PC-3 (cell line): ENCODE results near the gene ANKRD37. TPM values are rescaled to one million over a fixed set of nuclear protein-coding genes. Genes with fewer than 3 reads are reported as not detected.

ENCODE experiments used
- ATAC-seq: fragments of 200-7000 bp; cut with Tn5 transposase; 2 replicates; pipeline ENCODE4 v1.9.1; 2020; ENCODE audit warnings: mild to moderate bottlenecking, moderate library complexity
- BruUV-seq: library from RNA; stranded (reverse); fragments of 400-500 nt; replicated peaks from 2 replicates; lab custom pipeline; 2021; lab: Mats Ljungman, UMichigan
- CTCF ChIA-PET: fragments of 300-600 bp; sonication (Branson Sonifier 250); formaldehyde crosslinking; loops from one replicate; lab custom pipeline; 2022; ENCODE audit warnings: antibody characterized with exemption; lab: Charles Lee
- POLR2A ChIA-PET: fragments of 300-600 bp; sonication (Branson Sonifier 250); formaldehyde crosslinking; loops from one replicate; lab custom pipeline; 2022; ENCODE audit warnings: antibody characterized with exemption; ENCODE audit not compliant: unreplicated experiment; lab: Charles Lee
- DNase-seq: peaks from one replicate; pipeline ENCODE4 v3.0.0-alpha.2; 2015
- H2AFZ ChIP-seq: fragments of 300-600 bp; sonication (generic); 2 replicates; pipeline ENCODE4 v1.6.0; 2016; ENCODE audit warnings: antibody characterized with exemption, low read length
- H3F3A ChIP-seq: fragments of 300-600 bp; sonication (generic); one replicate; pipeline ENCODE4 v1.6.0; 2017; ENCODE audit warnings: antibody characterized with exemption, low read length, control low read depth, mild to moderate bottlenecking; ENCODE audit not compliant: unreplicated experiment
- H3K27ac ChIP-seq: fragments of 300-600 bp; sonication (generic); 2 replicates; pipeline ENCODE4 v1.5.1; 2016; ENCODE audit warnings: mild to moderate bottlenecking, low read length
- H3K27me3 ChIP-seq: fragments of 300-600 bp; sonication (generic); 2 replicates; pipeline ENCODE4 v1.6.1; 2016; ENCODE audit warnings: low read length, mixed read lengths
- H3K36me3 ChIP-seq: fragments of 300-600 bp; sonication (generic); 2 replicates; pipeline ENCODE4 v1.6.1; 2016; ENCODE audit warnings: low read depth, mixed run types, low read length, mixed read lengths
- H3K4me1 ChIP-seq: fragments of 300-600 bp; sonication (generic); 2 replicates; pipeline ENCODE4 v1.5.1; 2016; ENCODE audit warnings: low read length; ENCODE audit not compliant: insufficient read depth
- H3K4me2 ChIP-seq: fragments of 300-600 bp; sonication (generic); 2 replicates; pipeline ENCODE4 v1.6.0; 2016; ENCODE audit warnings: low read length
- H3K4me3 ChIP-seq: fragments of 300-600 bp; sonication (generic); 2 replicates; pipeline ENCODE4 v1.5.1; 2016; ENCODE audit warnings: mild to moderate bottlenecking, low read length, mixed read lengths
- H3K79me2 ChIP-seq: fragments of 300-600 bp; sonication (generic); 2 replicates; pipeline ENCODE4 v1.6.1; 2017; ENCODE audit warnings: low read length, mixed read lengths
- H3K9ac ChIP-seq: fragments of 300-600 bp; sonication (generic); 2 replicates; pipeline ENCODE4 v1.6.0; 2016; ENCODE audit warnings: mild to moderate bottlenecking, low read length
- H3K9me2 ChIP-seq: fragments of 300-600 bp; sonication (generic); replicated peaks from 2 replicates; pipeline ENCODE4 v1.6.1; 2016; ENCODE audit warnings: mixed run types, low read length, mixed read lengths
- H3K9me3 ChIP-seq: fragments of 300-600 bp; sonication (generic); 2 replicates; pipeline ENCODE4 v1.6.1; 2016; ENCODE audit warnings: low read length, mixed read lengths
- H4K20me1 ChIP-seq: fragments of 300-600 bp; sonication (generic); 2 replicates; pipeline ENCODE4 v1.6.1; 2016; ENCODE audit warnings: low read length, mixed read lengths
- EZH2 ChIP-seq: fragments of 300-600 bp; sonication (generic); IDR thresholded peaks from one replicate; pipeline ENCODE4 v1.6.1; 2017; ENCODE audit warnings: antibody characterized with exemption, mild to moderate bottlenecking, low read length; ENCODE audit not compliant: unreplicated experiment
- EZH2phosphoT487 ChIP-seq: fragments of 300-600 bp; sonication (generic); IDR thresholded peaks from 2 replicates; pipeline ENCODE4 v1.6.1; 2018; ENCODE audit warnings: mild to moderate bottlenecking, antibody characterized with exemption, low read length, borderline replicate concordance
- intact Hi-C: fragments of 100-400 bp; cut with micrococcal nuclease; formaldehyde crosslinking; loops from 2 replicates; pipeline ENCODE4 v1.9.0; 2023
- total RNA-seq: library from RNA; depleted of rRNA; stranded (reverse); fragments of >200 nt; gene quantifications from 2 replicates; pipeline ENCODE4 v1.2.3, GENCODE V29; 2014
- TF ChIP-seq, protein P1 (sequence below): fragments of 300-600 bp; sonication (generic); conservative IDR thresholded peaks from 2 replicates; pipeline ENCODE4 v1.5.1; 2017; ENCODE audit warnings: antibody characterized with exemption, low read depth, mild to moderate bottlenecking, low read length

The ANKRD37 gene
- total RNA-seq, 1 experiment from 2014 or later, result 18.7 TPM

- ChIA-PET CTCF (no interaction called here), POLR2A (no interaction called here)
- Histone ChIP-seq H3K27ac (no peak overlapping the region), H3K79me2 (no peaks in the 10 kb centered on the region), H3K4me2 (no peak overlapping the region), H3K9me3 (no peaks in the 10 kb centered on the region), H3K27me3 (no peaks in the 10 kb centered on the region), H3F3A (no peaks in the 10 kb centered on the region), H3K9ac (no peak overlapping the region), H3K9me2 (no peaks in the 10 kb centered on the region), H3K4me3 (no peak overlapping the region), H2AFZ (no peak overlapping the region), H4K20me1 (no peaks in the 10 kb centered on the region), H3K4me1 (no peaks in the 10 kb centered on the region), H3K36me3 (no peaks in the 10 kb centered on the region; the same call in 1 of the 2 replicates)
- no TSS peak for BruUV-seq
- intact Hi-C loops, result no loop called here
- ATAC-seq (no peak), DNase-seq (no peak)
- no peak for TF ChIP-seq EZH2
- no peak for TF ChIP-seq EZH2phosphoT487
- TF ChIP-seq, protein P1, sequence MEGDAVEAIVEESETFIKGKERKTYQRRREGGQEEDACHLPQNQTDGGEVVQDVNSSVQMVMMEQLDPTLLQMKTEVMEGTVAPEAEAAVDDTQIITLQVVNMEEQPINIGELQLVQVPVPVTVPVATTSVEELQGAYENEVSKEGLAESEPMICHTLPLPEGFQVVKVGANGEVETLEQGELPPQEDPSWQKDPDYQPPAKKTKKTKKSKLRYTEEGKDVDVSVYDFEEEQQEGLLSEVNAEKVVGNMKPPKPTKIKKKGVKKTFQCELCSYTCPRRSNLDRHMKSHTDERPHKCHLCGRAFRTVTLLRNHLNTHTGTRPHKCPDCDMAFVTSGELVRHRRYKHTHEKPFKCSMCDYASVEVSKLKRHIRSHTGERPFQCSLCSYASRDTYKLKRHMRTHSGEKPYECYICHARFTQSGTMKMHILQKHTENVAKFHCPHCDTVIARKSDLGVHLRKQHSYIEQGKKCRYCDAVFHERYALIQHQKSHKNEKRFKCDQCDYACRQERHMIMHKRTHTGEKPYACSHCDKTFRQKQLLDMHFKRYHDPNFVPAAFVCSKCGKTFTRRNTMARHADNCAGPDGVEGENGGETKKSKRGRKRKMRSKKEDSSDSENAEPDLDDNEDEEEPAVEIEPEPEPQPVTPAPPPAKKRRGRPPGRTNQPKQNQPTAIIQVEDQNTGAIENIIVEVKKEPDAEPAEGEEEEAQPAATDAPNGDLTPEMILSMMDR, result no peak
Measured at GRCh38 chr4:185370268-185370949, 26.2 kb upstream of the ANKRD37 start.

DNA sequence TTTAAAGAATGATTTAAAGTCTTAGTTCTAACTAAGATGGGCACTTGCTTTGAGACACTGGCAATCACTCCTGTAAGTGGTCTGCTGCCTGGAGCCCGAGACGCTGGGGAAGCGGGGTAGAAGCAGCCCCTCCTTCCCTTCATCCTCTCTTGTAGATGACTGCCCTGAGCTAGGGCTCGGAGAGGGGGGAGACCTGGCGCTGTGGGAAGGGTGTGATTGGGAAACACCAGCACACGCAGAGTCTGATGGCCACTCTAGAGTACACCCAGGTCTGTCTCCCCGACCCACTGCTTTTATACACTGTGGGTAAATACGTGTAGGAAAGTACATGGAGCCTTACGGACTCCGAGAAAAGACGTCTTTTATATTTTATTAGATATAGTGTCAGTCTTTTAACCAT is 24.9 kb upstream of the ANKRD37 start:
- no peak overlapping the region for H3K9ac ChIP-seq
- DNase-seq (no peak), ATAC-seq (no peak)
- no peak overlapping the region for H3K27ac ChIP-seq
- H2AFZ ChIP-seq, result no peak overlapping the region
- no peak overlapping the region for H3K4me2 ChIP-seq
- H3F3A ChIP-seq, result no peaks in the 10 kb centered on the region
- no TSS peak for BruUV-seq
- TF ChIP-seq, protein P1, result no peak
- TF ChIP-seq EZH2phosphoT487 (no peak), EZH2 (no peak)
- H3K4me1 ChIP-seq, result no peaks in the 10 kb centered on the region
- no peak overlapping the region for H3K4me3 ChIP-seq
- H3K79me2 ChIP-seq, result no peaks in the 10 kb centered on the region
- intact Hi-C loops, result no loop called here
- no peaks in the 10 kb centered on the region; the same call in 1 of the 2 replicates for H3K36me3 ChIP-seq
- ChIA-PET POLR2A (no interaction called here), CTCF (no interaction called here)
- no peaks in the 10 kb centered on the region for H4K20me1 ChIP-seq
- H3K9me2 ChIP-seq, result no peaks in the 10 kb centered on the region
- H3K27me3 ChIP-seq, result no peaks in the 10 kb centered on the region
- no peaks in the 10 kb centered on the region for H3K9me3 ChIP-seq

DNA sequence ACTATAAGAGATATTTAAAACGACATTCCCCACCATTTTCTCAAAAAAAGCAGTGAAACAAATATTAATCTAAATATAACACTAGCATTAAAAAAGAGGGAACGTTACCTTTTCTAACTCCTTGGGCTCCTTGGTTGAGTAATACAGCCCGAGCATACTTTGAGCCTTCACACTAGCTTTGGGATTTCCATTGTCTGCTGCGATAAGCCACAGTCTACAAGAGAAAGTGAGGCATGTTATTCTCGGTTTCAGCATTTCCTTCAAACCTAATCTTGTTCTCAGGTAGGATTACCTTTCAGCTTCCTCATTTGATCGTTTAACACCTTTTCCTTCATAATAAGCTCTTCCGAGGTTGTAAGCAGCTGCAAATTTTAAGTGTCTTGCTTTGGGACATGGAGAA is 22.6 kb upstream of the ANKRD37 start:
- TF ChIP-seq, protein P1, result no peak
- TF ChIP-seq EZH2phosphoT487 (no peak), EZH2 (no peak)
- H3K4me2 ChIP-seq, result no peak overlapping the region
- intact Hi-C loops, result no loop called here
- no peak for ATAC-seq
- no peaks in the 10 kb centered on the region for H3F3A ChIP-seq
- no peaks in the 10 kb centered on the region for H4K20me1 ChIP-seq
- no peaks in the 10 kb centered on the region for H3K79me2 ChIP-seq
- H2AFZ ChIP-seq, result no peak overlapping the region
- no peak for DNase-seq
- no TSS peak for BruUV-seq
- no peaks in the 10 kb centered on the region for H3K4me1 ChIP-seq
- H3K27ac ChIP-seq, result no peak overlapping the region
- H3K9ac ChIP-seq, result no peak overlapping the region
- no peaks in the 10 kb centered on the region for H3K9me3 ChIP-seq
- POLR2A ChIA-PET, result no interaction called here
- H3K9me2 ChIP-seq, result no peaks in the 10 kb centered on the region
- no peaks in the 10 kb centered on the region for H3K36me3 ChIP-seq
- CTCF ChIA-PET, result no interaction called here
- no peaks in the 10 kb centered on the region for H3K27me3 ChIP-seq
- no peak overlapping the region for H3K4me3 ChIP-seq
